Measurements from ENCODE around the gene SLC7A6. TPM values are rescaled to one million over a fixed set of nuclear protein-coding genes. Genes with fewer than 3 reads are reported as not detected.

The SLC7A6 gene
- polyA plus RNA-seq, 1 experiment, result 27.4 TPM

DNA sequence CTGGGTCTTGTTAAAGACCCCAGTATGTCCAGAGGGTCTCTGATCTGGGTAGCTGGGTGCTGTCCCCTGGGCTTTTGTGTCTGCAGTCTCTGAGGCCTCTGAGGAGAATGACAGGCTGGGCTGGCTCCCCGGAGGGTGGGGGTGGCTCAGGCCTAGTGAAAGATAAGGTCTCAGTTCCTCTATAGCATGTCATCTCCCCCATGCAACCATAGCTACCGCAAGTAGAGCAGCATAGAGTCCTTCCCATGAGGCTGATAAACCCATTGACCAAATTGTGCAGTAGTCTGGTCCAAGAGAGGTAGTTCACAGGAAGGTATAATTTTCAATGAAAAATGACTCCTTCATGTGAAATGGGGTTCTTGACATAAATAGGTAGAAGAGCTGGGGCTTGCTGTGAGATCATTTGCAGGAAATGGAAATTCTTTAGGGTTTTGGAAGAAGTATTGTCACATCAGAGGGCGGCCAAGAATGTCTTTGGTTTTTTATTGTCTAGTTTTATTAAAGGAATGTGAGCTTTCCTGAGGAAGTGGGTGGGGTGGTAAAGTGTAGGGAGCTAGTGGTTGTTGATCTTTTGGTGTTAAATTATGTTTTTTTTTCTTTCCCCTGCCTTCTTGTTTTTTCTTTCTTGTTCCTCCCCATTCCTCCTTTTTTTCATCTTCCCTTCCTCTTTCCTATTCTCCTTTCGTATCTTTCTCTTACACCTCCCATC lies 25.4 kb downstream of the SLC7A6 start:
- POLR2A ChIA-PET, result no interaction called here
- DNase-seq (ENCODE audit: low read depth, low spot score), result no peak

DNA sequence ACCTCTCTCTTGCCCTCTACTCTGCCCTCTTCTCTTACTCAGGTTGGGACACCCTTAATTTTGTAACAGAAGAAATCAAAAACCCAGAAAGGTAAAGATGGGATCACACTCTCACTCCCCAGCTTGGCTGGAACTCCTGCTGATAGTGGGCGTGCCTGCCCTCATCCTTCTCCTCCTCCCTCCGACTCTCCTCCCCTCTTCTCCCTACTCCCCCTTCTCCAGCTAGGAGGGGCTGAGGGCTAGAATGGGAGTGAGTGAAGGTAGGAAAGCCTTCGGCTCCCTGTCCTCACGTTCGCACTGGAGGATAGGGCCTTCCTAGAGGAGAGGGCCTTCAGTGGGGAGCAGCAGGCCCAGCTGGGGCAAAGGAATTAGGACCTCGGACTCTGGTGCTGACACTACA lies 26.1 kb downstream of the SLC7A6 start:
- H3K9me3 ChIP-seq (ENCODE audit: control insufficient read depth, insufficient read depth, low read length), result no peaks in the 10 kb centered on the region
- TF ChIP-seq, protein P1, sequence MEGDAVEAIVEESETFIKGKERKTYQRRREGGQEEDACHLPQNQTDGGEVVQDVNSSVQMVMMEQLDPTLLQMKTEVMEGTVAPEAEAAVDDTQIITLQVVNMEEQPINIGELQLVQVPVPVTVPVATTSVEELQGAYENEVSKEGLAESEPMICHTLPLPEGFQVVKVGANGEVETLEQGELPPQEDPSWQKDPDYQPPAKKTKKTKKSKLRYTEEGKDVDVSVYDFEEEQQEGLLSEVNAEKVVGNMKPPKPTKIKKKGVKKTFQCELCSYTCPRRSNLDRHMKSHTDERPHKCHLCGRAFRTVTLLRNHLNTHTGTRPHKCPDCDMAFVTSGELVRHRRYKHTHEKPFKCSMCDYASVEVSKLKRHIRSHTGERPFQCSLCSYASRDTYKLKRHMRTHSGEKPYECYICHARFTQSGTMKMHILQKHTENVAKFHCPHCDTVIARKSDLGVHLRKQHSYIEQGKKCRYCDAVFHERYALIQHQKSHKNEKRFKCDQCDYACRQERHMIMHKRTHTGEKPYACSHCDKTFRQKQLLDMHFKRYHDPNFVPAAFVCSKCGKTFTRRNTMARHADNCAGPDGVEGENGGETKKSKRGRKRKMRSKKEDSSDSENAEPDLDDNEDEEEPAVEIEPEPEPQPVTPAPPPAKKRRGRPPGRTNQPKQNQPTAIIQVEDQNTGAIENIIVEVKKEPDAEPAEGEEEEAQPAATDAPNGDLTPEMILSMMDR (IDR thresholded peaks at IDR 0.05; ENCODE audit: low read depth, low read length), result no peak
- CTCF ChIA-PET, result interaction anchor here (0.8 to 2.4 kb wide), 3 partner anchors 26 to 38 kb away, joined by 3 to 8 read pairs (median 4); partner anchors contain the start of gene SLC7A6
- H3K4me3 ChIP-seq (ENCODE audit: low read depth, low read length), result no peak overlapping the region
- H3K27me3 ChIP-seq (ENCODE audit: control insufficient read depth, insufficient read depth, low read length), result no peaks in the 10 kb centered on the region
- DNase-seq (ENCODE audit: low read depth, low spot score), result no peak
- no peak overlapping the region for H3K27ac ChIP-seq (ENCODE audit: low read depth, low read length)
- POLR2A ChIA-PET, result no interaction called here

More for the DNA sequence above, 25.4 kb downstream of the SLC7A6 start:
- Histone ChIP-seq H3K27me3 (ENCODE audit: control insufficient read depth, insufficient read depth, low read length) (no peaks in the 10 kb centered on the region), H3K9me3 (ENCODE audit: control insufficient read depth, insufficient read depth, low read length) (no peaks in the 10 kb centered on the region), H3K4me3 (ENCODE audit: low read depth, low read length) (no peak overlapping the region), H3K27ac (ENCODE audit: low read depth, low read length) (no peak overlapping the region)
- TF ChIP-seq, protein P1 (IDR thresholded peaks at IDR 0.05; ENCODE audit: low read depth, low read length), result no peak
- CTCF ChIA-PET, result interaction anchor here (0.8 to 2.4 kb wide), 4 partner anchors 26 to 39 kb away, joined by 3 to 8 read pairs (median 4); partner anchors contain the start of gene SLC7A6

DNA sequence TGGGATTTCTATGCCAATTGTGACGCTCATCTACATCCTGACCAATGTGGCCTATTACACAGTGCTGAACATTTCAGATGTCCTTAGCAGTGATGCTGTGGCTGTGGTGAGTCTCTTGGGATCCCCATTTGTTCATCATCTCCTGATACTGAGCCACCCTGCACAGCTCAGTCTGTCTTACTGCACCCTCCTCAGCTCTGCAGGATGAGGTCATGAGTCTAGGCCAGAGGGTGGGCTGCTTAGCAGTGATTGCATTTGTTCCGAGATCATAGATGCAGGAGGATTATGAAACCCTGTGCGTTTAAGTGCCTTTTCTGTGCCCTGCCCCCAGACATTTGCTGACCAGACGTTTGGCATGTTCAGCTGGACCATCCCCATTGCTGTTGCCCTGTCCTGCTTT lies 26.9 kb downstream of the SLC7A6 start:
- H3K27ac ChIP-seq (ENCODE audit: low read depth, low read length), result no peak overlapping the region
- H3K27me3 ChIP-seq (ENCODE audit: control insufficient read depth, insufficient read depth, low read length), result no peaks in the 10 kb centered on the region
- DNase-seq (ENCODE audit: low read depth, low spot score), result no peak
- ChIA-PET CTCF (interaction anchor here (1.0 to 2.4 kb wide), 2 partner anchors 29 to 38 kb away, joined by 3 to 8 read pairs; no protein-coding TSS in a partner anchor), POLR2A (interaction anchor here (0.9 kb wide), 1 partner anchor 20 kb away, joined by 3 read pairs; the partner anchor contains the start of genes PRMT7 and SLC7A6OS)
- H3K4me3 ChIP-seq (ENCODE audit: low read depth, low read length), result no peak overlapping the region
- H3K9me3 ChIP-seq (ENCODE audit: control insufficient read depth, insufficient read depth, low read length), result no peaks in the 10 kb centered on the region
- TF ChIP-seq, protein P1 (IDR thresholded peaks at IDR 0.05; ENCODE audit: low read depth, low read length), result no peak

DNA sequence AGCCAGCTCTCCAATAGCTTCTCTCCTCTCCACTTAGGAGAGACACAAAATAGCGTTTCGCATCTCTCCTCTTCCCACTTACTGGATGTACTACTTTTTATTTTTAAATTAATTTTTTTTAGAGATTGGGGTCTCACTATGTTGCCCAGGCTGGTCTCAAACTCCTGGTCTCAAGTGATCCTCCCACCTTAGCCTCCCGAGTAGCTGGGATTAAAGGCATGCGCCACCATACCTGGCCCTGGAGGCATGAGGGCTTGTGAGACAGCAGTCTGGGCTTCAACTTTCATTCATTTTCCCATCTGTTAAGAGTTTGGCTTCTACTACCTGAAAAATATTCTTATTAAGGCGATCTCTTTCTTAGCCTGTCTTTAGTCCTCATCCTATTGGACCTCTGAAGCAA lies 28.1 kb downstream of the SLC7A6 start:
- Histone ChIP-seq H3K4me3 (ENCODE audit: low read depth, low read length) (no peak overlapping the region), H3K27ac (ENCODE audit: low read depth, low read length) (no peak overlapping the region), H3K9me3 (ENCODE audit: control insufficient read depth, insufficient read depth, low read length) (no peaks in the 10 kb centered on the region), H3K27me3 (ENCODE audit: control insufficient read depth, insufficient read depth, low read length) (no peaks in the 10 kb centered on the region)
- ChIA-PET POLR2A (no interaction called here), CTCF (no interaction called here)
- TF ChIP-seq, protein P1 (IDR thresholded peaks at IDR 0.05; ENCODE audit: low read depth, low read length), result no peak
- DNase-seq (ENCODE audit: low read depth, low spot score), result no peak

DNA sequence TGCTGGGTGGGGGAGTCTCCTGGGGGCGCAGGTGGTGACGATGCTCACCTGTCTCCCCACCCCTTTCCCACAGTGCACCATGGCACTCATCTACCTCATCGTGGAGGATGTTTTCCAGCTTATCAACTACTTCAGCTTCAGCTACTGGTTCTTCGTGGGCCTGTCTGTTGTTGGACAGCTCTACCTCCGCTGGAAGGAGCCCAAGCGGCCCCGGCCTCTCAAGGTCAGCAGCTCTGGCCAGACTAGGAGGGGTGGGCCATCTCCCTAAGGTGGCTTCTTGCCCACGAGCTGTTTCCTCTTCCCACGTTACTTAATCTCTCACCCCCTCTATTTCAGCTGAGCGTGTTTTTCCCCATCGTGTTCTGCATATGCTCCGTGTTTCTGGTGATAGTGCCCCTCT lies 32.0 kb downstream of the SLC7A6 start:
- DNase-seq (ENCODE audit: low read depth, low spot score), result no peak
- TF ChIP-seq, protein P1 (IDR thresholded peaks at IDR 0.05; ENCODE audit: low read depth, low read length), result no peak
- Histone ChIP-seq H3K9me3 (ENCODE audit: control insufficient read depth, insufficient read depth, low read length) (no peaks in the 10 kb centered on the region), H3K27me3 (ENCODE audit: control insufficient read depth, insufficient read depth, low read length) (no peaks in the 10 kb centered on the region), H3K4me3 (ENCODE audit: low read depth, low read length) (no peak overlapping the region), H3K27ac (ENCODE audit: low read depth, low read length) (no peak overlapping the region)
- ChIA-PET CTCF (interaction anchor here (1.5 kb wide), 1 partner anchor 35 kb away, joined by 7 read pairs; no protein-coding TSS in a partner anchor), POLR2A (interaction anchor here (1.2 to 1.4 kb wide), 2 partner anchors 11 to 14 kb away, joined by 3 to 4 read pairs; partner anchors contain the start of genes PRMT7 and SLC7A6OS)
